ENCODE data around the gene EYA2.

EYA2 gene

GRCh38 chr20:47217482-47218446 is 323.1 kb downstream of the EYA2 start:
- DNase-seq = no peak

GRCh38 chr20:47220161-47220582 is 325.5 kb downstream of the EYA2 start:
- peak; percentile 21 for DNase-seq

- no peak for DNase-seq
Observed at GRCh38 chr20:47221036-47221625, 326.5 kb downstream of the EYA2 start.

DNA sequence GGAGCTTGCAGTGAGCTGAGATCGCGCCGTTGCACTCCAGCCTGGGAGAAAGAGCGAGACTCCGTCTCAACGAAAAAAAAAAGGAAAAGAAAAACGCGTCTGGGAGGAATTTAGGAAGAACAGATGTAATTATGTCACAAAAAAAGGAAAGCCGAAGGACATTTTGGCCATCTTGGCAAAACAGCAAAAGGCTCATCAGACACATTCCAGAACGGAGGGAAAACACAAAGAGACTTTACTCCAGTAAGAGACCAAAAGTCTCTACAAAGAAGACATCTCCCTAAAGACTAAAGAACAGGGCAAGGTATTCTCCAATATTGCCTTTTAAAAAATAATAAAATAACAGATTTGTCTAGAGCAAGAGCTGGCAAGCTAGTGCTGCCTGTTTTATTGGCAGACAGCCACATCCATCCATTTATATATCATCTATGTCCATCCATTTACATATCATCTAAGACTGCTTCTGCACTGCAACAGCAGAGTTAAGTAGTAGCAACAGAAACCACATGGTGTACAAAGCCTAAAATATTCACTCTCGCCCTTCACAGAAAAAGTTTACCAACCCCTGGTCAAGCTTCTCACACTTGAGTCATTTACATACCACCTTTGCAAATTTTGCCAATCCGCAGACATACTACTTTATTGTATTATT is 328.0 kb downstream of the EYA2 start:
- no peak for DNase-seq

DNA sequence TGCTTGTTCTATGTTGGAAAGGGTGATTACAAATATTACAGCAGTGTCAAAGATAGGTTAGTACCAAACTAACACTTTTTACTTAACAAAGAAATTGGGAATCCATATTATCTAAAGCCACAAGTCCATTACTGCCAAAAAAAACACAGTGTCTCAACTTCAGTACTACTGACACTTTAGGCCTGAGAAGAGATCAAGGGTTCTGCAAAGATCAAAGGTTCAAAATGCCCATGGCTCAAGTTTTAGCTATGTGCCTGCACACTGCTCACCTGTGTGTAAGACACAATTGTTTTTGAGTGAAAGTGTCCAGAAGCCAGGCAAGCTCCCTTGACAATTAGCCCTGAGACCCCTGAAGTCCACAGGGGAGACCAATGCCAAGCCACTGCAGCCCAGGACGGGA is 329.3 kb downstream of the EYA2 start:
- no peak for DNase-seq

DNA sequence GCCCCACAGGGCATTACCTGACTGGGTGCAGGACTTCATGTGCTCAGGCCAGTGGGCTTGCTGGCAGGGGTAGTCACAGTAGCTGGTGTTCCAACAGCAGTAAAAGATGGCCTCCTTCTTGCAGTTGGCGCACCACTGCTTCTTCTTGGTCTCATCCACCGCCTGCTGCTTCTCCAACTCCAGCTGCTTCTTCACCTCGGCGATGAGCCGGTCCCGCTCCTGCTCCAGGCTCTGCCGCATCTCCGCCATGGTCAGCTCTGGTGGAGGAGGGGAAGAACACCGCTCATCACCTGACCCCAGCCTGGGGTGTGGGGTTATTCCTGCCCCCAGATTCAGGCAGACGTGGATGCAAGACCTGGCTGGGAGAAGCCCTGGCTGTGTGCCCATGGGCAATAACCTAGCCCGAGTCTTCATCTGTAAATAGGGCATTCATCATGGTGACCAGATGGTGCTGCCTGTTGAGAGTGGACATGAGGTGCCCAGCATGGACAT is 329.7 kb downstream of the EYA2 start:
- no peak for DNase-seq

GRCh38 chr20:47224857-47225256 is 330.2 kb downstream of the EYA2 start:
- DNase-seq = no peak

- DNase-seq = no peak
Observed at GRCh38 chr20:47225458-47225857, 330.8 kb downstream of the EYA2 start.

- DNase-seq = no peak
Observed at GRCh38 chr20:47227119-47227518, 332.5 kb downstream of the EYA2 start.

DNA sequence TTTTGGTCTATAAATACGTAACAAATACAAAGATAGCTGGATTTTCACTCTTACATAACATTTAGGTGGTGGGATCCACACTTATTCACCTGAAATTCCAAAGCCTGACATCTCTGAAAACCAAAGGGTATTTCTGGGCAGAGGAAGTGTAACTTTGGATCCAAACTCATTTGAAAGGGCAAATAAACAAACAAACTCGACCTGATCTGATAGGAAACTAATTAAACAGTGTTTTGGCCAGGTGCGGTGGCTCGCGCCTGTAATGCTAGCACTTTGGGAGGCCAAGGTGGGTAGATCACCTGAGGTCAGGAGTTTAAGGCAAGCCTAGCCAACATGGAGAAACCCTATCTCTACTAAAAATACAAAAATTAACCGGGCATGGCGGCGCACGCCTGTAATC is 332.9 kb downstream of the EYA2 start:
- no peak for DNase-seq

GRCh38 chr20:47228654-47229053 is 334.0 kb downstream of the EYA2 start:
- DNase-seq = no peak

DNA sequence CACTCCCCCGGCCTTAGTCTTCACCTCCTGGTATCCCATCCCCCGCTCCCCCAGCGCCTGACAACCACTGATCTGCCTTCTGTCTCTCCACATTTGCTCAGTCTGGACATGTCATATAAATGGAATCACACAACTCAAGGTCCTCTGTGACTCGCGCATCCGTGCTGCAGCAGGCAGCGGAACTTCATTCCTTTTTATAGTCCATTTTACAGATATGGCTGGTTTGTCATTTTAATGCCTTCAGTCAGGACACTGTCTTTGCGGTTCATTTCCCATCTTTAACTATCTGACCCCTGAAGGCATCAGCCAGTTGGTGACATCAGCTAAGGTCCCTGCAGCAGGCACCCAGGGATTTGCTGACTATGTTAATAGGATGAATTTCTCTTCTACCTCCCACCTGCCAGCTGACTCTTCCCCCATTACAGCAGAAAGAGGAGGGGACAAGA is 336.2 kb downstream of the EYA2 start:
- no peak for DNase-seq

- no peak for DNase-seq
Observed at GRCh38 chr20:47231382-47232039, 336.9 kb downstream of the EYA2 start.

- no peak for DNase-seq
Observed at GRCh38 chr20:47232518-47232917, 337.9 kb downstream of the EYA2 start.

- DNase-seq = no peak
Observed at GRCh38 chr20:47233333-47234188, 338.9 kb downstream of the EYA2 start.

DNA sequence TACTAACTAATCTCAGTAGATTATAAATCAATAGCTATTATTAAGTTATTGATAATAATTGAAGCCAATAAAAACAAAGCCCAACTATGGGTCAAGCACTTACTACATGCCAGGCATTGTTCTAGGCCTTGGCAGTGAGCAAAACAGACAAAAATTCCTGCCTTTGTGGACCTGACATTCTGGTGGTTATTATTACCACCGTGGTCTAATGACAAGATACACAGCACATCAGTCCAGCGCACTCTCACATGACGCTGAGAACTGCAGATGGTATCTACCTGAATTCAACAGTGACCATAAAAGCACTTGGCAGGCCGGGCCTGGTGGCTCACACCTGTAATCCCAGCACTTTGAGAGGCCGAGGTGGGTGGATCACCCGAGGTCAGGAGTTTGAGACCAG is 340.5 kb downstream of the EYA2 start:
- no peak for DNase-seq

GRCh38 chr20:47235853-47236638 is 341.4 kb downstream of the EYA2 start:
- no peak for DNase-seq

GRCh38 chr20:47236639-47236900 is 341.9 kb downstream of the EYA2 start:
- DNase-seq = no peak

- no peak for DNase-seq
Observed at GRCh38 chr20:47237715-47238114, 343.1 kb downstream of the EYA2 start.
